ENCODE data around the gene MGME1. TPM values are rescaled to one million over a fixed set of nuclear protein-coding genes. Genes with fewer than 3 reads are reported as not detected.

Gene MGME1
- total RNA-seq, 1 experiment from 2014 or later, result 50.5 TPM

GRCh38 chr20:18031050-18031449, 62.2 kb downstream of the MGME1 start:
- H3K27ac Mint-ChIP-seq (ENCODE audit: unreplicated experiment), result peak overlapping the region; percentile 70
- Histone ChIP-seq H3K4me3 (ENCODE audit: low read depth, low read length) (no peak overlapping the region), H3K36me3 (ENCODE audit: control insufficient read depth, insufficient read depth, low read length) (no peaks in the 10 kb centered on the region), H3K4me1 (peaks cover 58% of the 10 kb centered on the region), H3K9me3 (no peaks in the 10 kb centered on the region), H3K27me3 (replicated peaks; ENCODE audit: control insufficient read depth, insufficient read depth, low read length) (no peaks in the 10 kb centered on the region)
- no TSS peak for BruUV-seq (replicated peaks)
- H3K36me3 Mint-ChIP-seq (ENCODE audit: insufficient read depth, unreplicated experiment), result peaks cover 7% of the 10 kb centered on the region
- no peak for DNase-seq
- peaks cover 38% of the 10 kb centered on the region for H3K4me1 Mint-ChIP-seq (ENCODE audit: low read depth, unreplicated experiment)
- H3K9me3 Mint-ChIP-seq (ENCODE audit: unreplicated experiment), result no peaks in the 10 kb centered on the region
- no peak for TF ChIP-seq CTCF (IDR thresholded peaks at IDR 0.05; ENCODE audit: insufficient read depth in 1 of 2, low read depth in 1 of 2, low read length in 1 of 2, severe bottlenecking in 1 of 2, unreplicated experiment in 1 of 2)
- H3K27me3 Mint-ChIP-seq (ENCODE audit: insufficient read depth, unreplicated experiment), result no peaks in the 10 kb centered on the region
- intact Hi-C loops (cut with micrococcal nuclease; ENCODE audit: unreplicated experiment), result loop anchor here (5.0 kb wide), 1 partner anchor 64 kb away; the partner anchor contains the start of genes MGME1 and SNX5
- H3K4me3 Mint-ChIP-seq (ENCODE audit: unreplicated experiment), result no peak overlapping the region
- CTCF ChIA-PET, result interaction anchor here (0.7 kb wide), 1 partner anchor 13 kb away, joined by 3 read pairs; no protein-coding TSS in a partner anchor
- POLR2A ChIA-PET, result interaction anchor here (0.6 kb wide), 1 partner anchor 358 kb away, joined by 4 read pairs; no protein-coding TSS in a partner anchor

- TF ChIP-seq CTCF (IDR thresholded peaks at IDR 0.05; ENCODE audit: insufficient read depth in 1 of 2, low read depth in 1 of 2, low read length in 1 of 2, severe bottlenecking in 1 of 2, unreplicated experiment in 1 of 2), result no peak
- Histone ChIP-seq H3K36me3 (ENCODE audit: control insufficient read depth, insufficient read depth, low read length) (no peaks in the 10 kb centered on the region), H3K27me3 (replicated peaks; ENCODE audit: control insufficient read depth, insufficient read depth, low read length) (no peaks in the 10 kb centered on the region), H3K4me3 (ENCODE audit: low read depth, low read length) (no peak overlapping the region), H3K9me3 (no peaks in the 10 kb centered on the region), H3K4me1 (peaks cover 58% of the 10 kb centered on the region)
- ChIA-PET POLR2A (interaction anchor here (0.6 kb wide), 2 partner anchors 66 to 359 kb away, joined by 4 to 8 read pairs; no protein-coding TSS in a partner anchor), CTCF (interaction anchor here (0.7 kb wide), 1 partner anchor 14 kb away, joined by 3 read pairs; no protein-coding TSS in a partner anchor)
- Mint-ChIP-seq H3K4me3 (ENCODE audit: unreplicated experiment) (peak overlapping the region; percentile 17), H3K36me3 (ENCODE audit: insufficient read depth, unreplicated experiment) (peaks cover 7% of the 10 kb centered on the region), H3K27me3 (ENCODE audit: insufficient read depth, unreplicated experiment) (no peaks in the 10 kb centered on the region), H3K4me1 (ENCODE audit: low read depth, unreplicated experiment) (peaks cover 38% of the 10 kb centered on the region), H3K27ac (ENCODE audit: unreplicated experiment) (peak overlapping the region; percentile 82), H3K9me3 (ENCODE audit: unreplicated experiment) (no peaks in the 10 kb centered on the region)
- intact Hi-C loops (cut with micrococcal nuclease; ENCODE audit: unreplicated experiment), result loop anchor here (2.0 to 5.0 kb wide), 4 partner anchors 15 to 65 kb away; partner anchors contain the start of genes MGME1 and SNX5
- no TSS peak for BruUV-seq (replicated peaks)
- peak; percentile 17 to 57 for DNase-seq
Observed at GRCh38 chr20:18031888-18032509, 63.2 kb downstream of the MGME1 start.

GRCh38 chr20:18032977-18033892, 64.4 kb downstream of the MGME1 start:
- Mint-ChIP-seq H3K27ac (ENCODE audit: unreplicated experiment) (peak overlapping the region; percentile 88), H3K4me1 (ENCODE audit: low read depth, unreplicated experiment) (peaks cover 38% of the 10 kb centered on the region), H3K36me3 (ENCODE audit: insufficient read depth, unreplicated experiment) (peaks cover 7% of the 10 kb centered on the region), H3K4me3 (ENCODE audit: unreplicated experiment) (peak overlapping the region; percentile 61), H3K27me3 (ENCODE audit: insufficient read depth, unreplicated experiment) (no peaks in the 10 kb centered on the region), H3K9me3 (ENCODE audit: unreplicated experiment) (no peaks in the 10 kb centered on the region)
- H3K9me3 ChIP-seq, result no peaks in the 10 kb centered on the region
- ChIA-PET CTCF (no interaction called here), POLR2A (interaction anchor here (0.6 to 1.1 kb wide), 3 partner anchors 14 to 111 kb away, joined by 3 to 5 read pairs (median 4); no protein-coding TSS in a partner anchor)
- intact Hi-C loops (cut with micrococcal nuclease; ENCODE audit: unreplicated experiment), result loop anchor here (2.0 to 5.0 kb wide), 4 partner anchors 14 to 66 kb away; partner anchors contain the start of genes MGME1 and SNX5
- no peaks in the 10 kb centered on the region for H3K36me3 ChIP-seq (ENCODE audit: control insufficient read depth, insufficient read depth, low read length)
- TF ChIP-seq CTCF (IDR thresholded peaks at IDR 0.05; ENCODE audit: insufficient read depth in 1 of 2, low read depth in 1 of 2, low read length in 1 of 2, severe bottlenecking in 1 of 2, unreplicated experiment in 1 of 2), result peak; percentile 43 to 45
- H3K4me3 ChIP-seq (ENCODE audit: low read depth, low read length), result no peak overlapping the region
- H3K27me3 ChIP-seq (replicated peaks; ENCODE audit: control insufficient read depth, insufficient read depth, low read length), result no peaks in the 10 kb centered on the region
- TSS peak; percentile 38 for BruUV-seq (replicated peaks)
- H3K4me1 ChIP-seq, result peaks cover 58% of the 10 kb centered on the region
- DNase-seq, result peak; percentile 85 to 96
